Subcutaneous adipose tissue (tissue), 4 donors: Measurements from ENCODE around the gene RFPL1. TPM values are rescaled to one million over a fixed set of nuclear protein-coding genes. Genes with fewer than 3 reads are reported as not detected.

Experiments
- CTCF ChIP-seq: fragments of 450-650 bp; IDR thresholded peaks from one replicate; pipeline ENCODE4 v1.5.1; 2016; ENCODE audit warnings: low read depth, mild to moderate bottlenecking, control low read depth, antibody characterized with exemption, moderate library complexity
- total RNA-seq, 4 donors: library from RNA; depleted of rRNA; stranded (reverse); fragments of >200 nt; gene quantifications; one replicate each; pipeline ENCODE4 v1.1.0, GENCODE V29; 2016

Gene RFPL1
- total RNA-seq, 4 donors from 2014 or later: not detected

- TF ChIP-seq CTCF: no peak
Measured at GRCh38 chr22:29434288-29434687, 4.1 kb upstream of the RFPL1 start.

- no peak for TF ChIP-seq CTCF
Measured at GRCh38 chr22:29435236-29436136, 2.9 kb upstream of the RFPL1 start.

DNA sequence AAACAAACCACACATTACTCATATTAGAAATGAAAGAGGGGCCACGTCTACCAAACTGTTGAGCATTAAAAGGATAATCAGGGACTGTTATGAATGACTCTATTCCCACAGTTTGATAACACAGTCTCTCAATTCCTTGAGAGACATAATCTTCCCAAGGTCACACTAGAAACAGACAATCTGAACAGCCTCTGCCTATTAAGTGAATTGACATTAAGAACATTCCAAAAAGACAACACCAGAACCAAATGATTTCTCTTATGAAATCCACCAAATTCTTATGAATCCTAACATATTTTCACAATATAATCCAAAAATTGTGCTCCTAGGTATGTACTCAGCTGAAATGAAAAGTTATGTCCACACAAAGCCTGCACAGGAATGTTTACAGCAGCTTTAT is 4.6 kb downstream of the RFPL1 start:
- TF ChIP-seq CTCF: no peak

GRCh38 chr22:29443452-29443851 is 5.1 kb downstream of the RFPL1 start:
- no peak for TF ChIP-seq CTCF

DNA sequence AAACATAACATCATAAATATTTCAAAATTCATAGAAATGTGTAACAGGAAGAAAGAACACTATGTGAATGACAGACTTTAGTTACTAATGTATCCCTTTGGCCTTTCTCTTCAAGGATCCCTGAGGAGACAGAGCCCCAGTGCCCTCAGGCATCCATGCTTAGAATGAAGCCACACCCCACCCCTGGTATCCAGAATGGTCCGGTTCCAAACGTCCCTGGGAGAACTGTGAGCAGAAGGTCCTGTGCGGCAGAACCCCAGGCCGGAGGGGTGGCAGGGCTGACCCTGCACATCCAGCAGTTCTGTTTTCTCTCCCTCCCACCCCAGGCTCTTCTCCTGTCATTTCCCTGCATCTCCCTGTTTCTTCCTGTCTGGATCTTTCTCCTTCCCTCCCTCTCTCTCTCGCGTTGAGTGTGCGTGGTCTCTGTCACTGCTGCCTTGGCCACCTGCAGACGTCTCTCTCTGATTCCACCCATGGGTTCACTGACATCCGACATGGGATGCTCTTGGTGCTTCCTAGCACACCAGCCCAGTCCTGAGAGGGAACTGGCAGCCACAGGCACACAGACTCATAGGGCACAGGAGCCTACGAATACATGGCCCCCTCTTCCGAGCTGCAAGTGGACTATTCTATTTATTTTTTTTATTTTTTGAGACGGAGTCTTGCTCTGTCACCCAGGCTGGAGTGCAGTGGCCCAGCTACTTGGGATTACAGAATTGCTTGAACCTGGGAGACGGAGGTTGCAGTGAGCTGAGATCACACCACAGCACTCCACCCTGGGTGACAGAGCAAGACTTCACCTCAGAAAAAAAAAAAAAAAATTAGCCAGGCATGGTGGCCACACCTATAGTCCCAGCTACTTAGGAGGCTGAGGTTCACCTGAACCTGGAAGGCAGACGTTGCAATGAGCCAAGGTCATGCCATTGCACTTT is 5.7 kb downstream of the RFPL1 start:
- TF ChIP-seq CTCF: no peak

- no peak for TF ChIP-seq CTCF
Measured at GRCh38 chr22:29445508-29445907, 7.1 kb downstream of the RFPL1 start.

- no peak for TF ChIP-seq CTCF
Measured at GRCh38 chr22:29447906-29448305, 9.5 kb downstream of the RFPL1 start.
